ENCODE measurements around the gene ILF2.
A peak's percentile ranks its signal among the peaks of the same experiment; 100 is the strongest.
"Not testable (repeated sequence)": the region's sequence is repeated elsewhere in the genome, so short reads cannot be mapped to it uniquely, and the experiment has no call there.

Gene ILF2

GRCh38 chr1:153678519-153679336 is 7.9 kb upstream of the ILF2 start, which contains the start of gene NPR1:
Gene NPR1 (plus strand): TSS chr1:153678688. CDS start chr1:153679109, 421 bp downstream.
- no peak for DNase-seq

GRCh38 chr1:153677718-153678518 is 7.1 kb upstream of the ILF2 start:
- no peak for DNase-seq

GRCh38 chr1:153673511-153673910 is 2.7 kb upstream of the ILF2 start:
- no peak for DNase-seq

DNA sequence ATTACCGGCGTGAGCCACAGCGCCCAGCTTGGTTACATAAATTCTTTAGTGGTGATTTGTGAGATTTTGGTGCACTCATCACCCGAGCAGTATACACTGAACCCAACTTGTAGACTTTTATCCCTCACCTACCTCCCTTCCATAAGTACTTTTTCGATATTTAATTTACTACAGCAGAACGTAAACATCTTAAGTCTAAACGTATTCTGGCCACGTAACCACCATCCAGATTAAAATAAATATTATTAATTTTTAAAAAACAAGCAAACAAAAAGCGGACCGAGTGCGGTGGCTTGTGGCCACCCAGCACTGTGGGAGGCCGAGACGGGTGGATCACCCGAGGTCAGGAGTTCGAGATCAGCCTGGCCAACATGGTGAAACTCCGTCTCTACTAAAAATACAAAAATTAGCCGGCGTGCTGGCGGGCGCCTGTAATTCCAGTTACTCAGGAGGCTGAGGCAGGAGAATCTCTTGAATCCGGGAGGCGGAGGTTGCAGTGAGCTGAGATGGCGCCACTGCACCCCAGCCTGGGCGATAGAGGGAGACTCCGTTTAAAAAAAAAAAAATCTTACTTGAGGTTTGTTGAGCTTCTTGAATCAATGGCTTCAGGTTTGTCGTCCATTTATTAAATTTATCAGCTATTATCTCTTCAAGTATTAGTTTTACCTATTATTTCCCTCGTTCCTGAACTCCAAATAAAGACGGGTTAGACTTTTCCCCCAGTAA is 998 bp upstream of the ILF2 start:
- not testable (repeated sequence) for DNase-seq

DNA sequence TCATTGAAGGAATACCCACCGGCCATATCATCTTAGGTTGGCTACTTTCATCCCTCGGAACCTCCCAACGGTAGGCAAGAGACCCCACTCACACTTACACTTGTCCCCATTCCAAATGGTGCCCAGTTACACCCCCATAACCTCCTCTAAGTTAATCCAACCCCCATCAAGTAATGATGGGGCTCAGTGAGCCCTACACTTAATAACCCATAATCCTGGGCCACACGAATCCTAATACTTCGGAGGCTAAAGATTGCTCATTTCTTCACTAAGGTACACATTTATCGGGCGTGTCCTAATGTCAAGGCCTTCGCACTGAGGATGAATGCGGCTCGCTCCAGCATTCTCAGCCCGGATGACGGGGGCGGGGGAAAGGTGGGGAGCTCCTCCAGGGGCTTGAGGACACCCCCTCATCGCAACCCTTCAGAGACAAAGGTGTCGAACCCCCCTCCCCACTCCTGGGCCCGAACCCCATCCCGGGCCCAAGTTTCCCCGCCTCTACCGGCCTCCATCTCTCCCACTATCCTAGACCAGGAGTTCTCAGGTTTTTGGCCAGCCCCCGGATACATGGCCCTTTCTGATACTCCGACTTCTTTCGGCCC is 435 bp downstream of the ILF2 start:
- DNase-seq: no peak

DNA sequence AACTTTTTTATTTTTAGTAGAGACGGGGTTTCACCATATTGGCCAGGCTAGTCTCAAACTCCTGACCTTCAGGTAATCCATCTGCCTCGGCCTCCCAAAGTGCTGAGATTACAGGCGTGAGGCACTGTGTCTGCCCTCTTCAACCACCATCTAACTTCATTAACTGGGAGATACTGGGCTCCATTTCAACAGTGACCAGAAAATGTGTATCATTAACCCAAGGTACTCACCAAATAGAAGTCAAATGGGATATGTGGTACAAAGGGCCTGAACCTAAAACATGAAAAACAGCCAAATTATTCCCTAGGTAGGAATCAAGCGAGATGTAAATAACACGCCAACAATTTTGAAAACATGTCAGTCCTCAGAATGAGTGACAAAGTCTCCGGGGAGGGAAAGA is 1.2 kb downstream of the ILF2 start:
- no peak for DNase-seq

DNA sequence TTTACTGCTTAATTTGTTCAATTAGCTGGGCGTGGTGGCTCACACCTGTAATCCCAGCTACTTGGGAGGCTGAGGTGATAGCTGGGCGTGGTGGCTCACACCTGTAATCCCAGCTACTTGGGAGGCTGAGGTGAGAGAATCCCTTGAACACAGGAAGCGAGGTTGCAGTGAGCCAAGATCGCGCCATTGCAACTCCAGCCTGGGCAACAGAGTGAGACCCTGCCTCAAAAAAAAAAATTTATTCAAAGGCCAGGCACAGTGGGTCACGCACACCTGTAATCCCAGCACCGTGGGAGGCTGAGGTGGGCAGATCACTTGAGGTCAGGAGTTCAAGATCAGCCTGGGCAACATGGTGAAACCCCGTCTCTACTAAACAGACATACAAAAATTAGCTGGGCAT is 2.1 kb downstream of the ILF2 start:
- not testable (repeated sequence) for DNase-seq

- DNase-seq: no peak
Measured at GRCh38 chr1:153667439-153667838, 3.4 kb downstream of the ILF2 start.

DNA sequence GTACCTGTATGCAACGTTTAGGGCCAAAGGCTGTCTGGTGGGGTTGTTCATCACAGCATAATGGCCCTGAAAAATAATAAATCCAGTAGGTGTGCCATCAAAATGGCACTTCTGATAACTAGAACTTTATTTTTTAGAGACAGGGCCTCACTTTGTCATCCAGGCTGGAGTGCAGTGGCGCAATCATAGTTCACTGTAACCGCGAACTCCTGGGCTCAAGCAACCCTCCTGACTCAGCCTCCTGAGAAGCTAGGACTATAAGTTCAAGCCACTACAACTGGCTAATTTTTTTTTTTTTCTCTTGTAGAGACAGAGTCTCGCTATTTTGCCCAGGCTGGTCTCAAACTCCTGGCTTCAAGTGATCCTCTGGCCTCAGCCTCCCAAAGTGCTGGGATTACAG is 7.6 kb downstream of the ILF2 start:
- no peak for DNase-seq

GRCh38 chr1:153662269-153662668 is 8.5 kb downstream of the ILF2 start:
- no peak for DNase-seq

DNA sequence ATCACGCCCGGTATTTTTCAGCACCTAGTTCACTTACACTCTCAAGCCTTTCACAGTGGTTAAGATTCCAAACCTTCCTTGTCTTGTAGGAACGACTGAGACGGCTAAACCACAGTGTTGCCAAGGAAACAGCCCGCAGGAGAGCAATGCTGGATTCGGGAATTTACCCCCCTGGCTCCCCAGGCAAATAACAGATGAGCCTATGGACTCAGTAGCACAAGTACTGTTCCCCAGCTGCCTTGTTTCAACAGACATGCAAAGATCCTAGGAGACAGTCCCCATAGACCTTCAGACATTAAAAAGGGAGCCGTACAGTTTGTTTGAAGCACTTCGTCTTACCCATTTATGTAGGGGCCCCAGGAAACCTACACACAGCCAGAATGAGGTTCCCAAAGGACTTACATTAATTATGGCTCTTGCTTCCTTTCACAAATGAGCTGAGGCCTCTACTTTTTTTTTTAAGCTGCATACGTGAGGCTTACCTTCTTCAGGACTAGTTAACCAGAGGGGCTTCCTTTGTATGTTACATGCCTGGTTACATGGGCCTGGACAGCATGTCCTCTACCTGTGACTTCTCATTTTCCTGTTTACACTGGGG is 9.6 kb downstream of the ILF2 start:
- no peak for DNase-seq

DNA sequence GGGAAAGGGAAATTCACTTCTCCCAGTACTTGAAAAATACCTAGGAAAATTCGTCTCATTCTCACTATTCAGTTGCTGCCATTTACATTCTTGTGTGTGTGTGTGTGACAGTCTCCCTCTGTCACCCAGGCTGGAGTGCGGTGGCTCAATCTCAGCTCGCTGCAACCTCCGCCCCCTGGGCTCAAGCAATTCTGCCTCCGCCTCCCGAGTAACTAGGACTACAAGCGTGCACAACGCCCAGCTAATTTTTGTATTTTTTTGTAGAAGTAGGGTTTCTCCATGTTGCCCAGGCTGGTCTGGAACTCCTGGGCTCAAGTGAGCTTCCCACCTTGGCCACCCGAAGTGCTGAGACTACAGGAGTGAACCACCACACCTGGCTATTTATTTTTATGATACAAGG is 11.1 kb downstream of the ILF2 start:
- no peak for DNase-seq

DNA sequence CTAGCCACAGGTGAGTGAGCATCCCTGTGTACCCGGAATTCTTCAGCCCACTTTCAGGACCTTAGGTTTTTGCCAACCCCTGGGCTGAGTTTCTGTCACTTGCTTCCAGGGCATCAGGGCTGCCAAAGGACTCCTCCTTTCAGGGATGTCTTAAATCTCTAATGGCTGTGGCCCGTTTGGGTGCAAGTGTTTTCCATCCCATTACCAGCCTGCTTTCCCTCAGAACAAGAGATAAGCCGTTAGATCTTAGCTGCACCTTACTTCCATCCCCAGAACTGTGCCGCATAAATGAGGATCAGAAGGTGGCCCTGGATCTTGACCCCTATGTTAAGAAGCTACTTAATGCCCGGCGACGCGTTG is 11.6 kb downstream of the ILF2 start:
- DNase-seq: no peak

DNA sequence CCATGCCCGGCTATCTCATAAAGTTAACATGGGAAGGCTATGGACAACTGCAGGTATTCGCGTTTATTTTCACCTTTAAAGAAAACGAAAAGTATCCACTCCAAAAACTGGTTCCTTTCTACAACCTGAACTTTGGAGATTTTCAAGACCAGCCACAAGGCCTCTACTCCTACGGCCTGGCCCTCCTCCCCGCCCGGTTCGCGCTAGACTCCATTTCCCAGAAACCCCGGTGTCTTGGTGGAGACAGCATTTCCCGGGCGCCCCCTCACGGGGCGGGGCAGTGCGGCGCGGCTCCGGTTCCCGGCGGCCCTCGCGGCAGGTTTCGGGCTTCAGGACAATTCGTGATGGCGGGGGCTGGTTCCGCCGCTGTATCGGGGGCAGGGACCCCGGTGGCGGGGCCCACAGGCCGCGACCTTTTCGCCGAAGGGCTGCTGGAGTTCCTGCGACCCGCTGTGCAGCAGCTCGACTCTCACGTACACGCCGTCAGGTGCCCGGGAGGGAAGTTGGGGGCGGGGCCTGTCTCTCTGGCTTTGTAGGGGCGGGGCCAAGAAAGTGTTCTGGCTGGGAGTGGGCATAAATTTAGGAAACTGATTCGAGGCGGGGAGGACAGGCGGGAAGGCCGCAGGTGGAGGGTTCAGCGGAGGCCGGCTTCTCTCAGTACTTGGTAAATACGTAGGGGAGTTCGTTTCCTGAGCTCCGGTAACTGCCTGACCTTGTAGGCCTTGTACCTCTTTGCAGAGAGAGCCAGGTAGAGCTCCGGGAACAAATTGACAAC is 12.2 kb downstream of the ILF2 start, which contains the start of gene SNAPIN:
Gene SNAPIN (plus strand): TSS at position 304 of the 775 bp plus-strand sequence. CDS start 41 bp downstream, at position 345.
- peak; percentile 71 for DNase-seq

GRCh38 chr1:153655333-153655732 is 15.5 kb downstream of the ILF2 start:
- DNase-seq: no peak

DNA sequence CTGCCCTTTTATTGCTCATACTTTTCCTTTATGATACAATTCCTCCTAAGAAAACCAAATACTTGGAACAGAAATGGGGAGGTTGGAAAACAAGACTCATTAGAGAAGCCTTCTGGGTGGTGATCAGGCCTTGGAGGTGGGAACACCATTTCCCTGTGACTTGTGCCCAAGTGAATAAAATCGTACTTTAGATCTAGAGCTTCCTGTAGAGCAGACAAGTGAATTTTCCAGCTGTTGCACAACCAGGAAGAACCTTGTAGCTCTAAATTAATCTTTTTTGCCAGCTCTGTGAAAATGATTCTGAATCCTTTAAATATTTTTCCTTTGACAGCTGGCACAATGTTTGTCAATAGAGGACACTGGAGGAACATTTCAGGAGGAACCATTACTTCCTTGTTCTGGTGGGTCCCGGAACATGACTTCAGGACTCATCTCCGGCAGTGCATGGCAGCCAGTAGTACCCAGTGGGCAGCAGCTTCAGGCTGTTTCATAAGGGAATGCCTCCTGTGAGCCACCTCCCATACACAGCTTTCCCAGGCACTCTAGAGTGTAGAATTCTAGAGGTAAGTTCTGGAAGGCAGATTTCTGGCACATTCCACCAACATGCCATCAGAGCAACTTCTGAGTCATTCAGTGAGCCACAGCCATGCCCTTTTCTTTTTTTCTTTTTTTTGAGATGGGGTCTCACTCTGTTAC is 17.8 kb downstream of the ILF2 start:
- DNase-seq: no peak

DNA sequence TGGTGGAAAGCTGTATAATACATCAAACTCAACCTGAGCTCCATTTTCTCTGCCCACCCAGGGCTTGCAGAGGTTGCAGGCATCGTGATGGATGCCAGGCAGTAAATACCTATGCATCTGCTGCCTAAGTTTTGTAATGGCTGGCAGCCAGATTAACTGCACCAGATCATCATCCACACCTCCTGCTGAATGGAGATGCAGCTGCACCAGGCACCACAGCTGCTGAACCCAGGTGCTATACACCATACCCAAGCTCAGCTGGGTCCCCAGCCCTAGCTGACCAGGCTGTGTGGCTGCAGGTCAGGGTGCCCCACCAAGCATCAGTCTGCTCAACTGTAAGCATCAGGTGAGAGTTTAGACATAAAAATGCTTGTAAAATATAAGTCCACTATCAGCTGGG is 19.0 kb downstream of the ILF2 start:
- no peak for DNase-seq

GRCh38 chr1:153649863-153650235 is 20.9 kb downstream of the ILF2 start:
- DNase-seq: no peak

GRCh38 chr1:153649137-153649862 is 21.5 kb downstream of the ILF2 start:
- DNase-seq: no peak

DNA sequence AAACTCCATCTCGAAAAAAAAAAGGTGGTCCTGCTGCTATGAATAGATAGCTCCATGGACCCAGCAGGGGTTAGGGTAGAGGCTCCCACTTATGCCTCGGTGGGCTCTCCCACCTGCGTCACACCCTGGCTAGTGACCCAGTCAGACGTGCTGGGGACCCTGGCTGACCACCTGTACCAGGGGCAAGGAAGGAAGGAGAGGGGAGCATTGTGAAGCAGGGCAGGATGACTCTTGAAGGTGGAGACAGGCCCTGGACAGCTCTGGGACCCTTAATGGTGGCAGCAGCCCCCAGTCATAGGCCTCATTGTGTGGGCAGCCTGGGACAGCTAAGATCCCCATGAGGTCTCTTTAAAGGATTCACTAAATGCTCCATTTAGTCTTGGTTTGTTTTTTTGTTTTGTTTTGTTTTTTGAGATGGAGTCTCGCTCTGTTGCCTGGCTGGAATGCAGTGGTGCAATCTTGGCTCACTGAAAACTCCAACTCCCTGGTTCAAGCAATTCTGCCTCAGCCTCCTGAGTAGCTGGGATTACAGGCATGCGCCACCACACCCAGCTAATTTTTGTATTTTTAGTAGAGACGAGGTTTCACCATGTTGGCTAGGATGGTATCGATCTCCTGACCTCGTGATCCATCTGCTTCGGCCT is 22.7 kb downstream of the ILF2 start:
- DNase-seq: no peak
